H54 (cell line): ENCODE measurements around the gene BORCS5.

Source experiments
- DNase-seq: peaks from one replicate; pipeline ENCODE4 v3.0.0; 2011; ENCODE audit warnings: low spot score, mixed read lengths; ENCODE audit not compliant: insufficient read length
- FAIRE-seq: peaks from 3 replicates; lab custom pipeline; 2011; peaks lifted over from hg19 to GRCh38; lab: Jason Lieb, UNC
- POLR2A ChIP-seq: IDR thresholded peaks from 2 replicates; pipeline ENCODE4 v1.6.1; 2011; ENCODE audit warnings: low read depth, mild to moderate bottlenecking, low read length

BORCS5 gene

GRCh38 chr12:12445165-12445881, 88.4 kb downstream of the BORCS5 start:
- no peak for FAIRE-seq
- no peak for TF ChIP-seq POLR2A
- no peak for DNase-seq

DNA sequence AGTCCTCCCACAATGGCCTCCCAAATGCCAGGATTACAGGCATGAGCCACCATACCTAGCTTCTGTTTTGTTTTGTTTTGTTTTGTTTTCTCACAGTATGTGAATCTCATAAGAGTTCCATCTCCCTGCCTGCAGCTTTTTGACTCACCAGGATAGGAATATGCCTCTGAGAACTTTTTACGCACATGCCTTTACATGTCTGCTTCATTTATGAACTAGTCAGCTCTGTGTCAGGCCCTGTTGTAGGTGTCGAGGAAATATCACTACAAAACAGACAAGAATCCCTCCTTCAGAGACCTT, 89.0 kb downstream of the BORCS5 start:
- FAIRE-seq, result no peak
- TF ChIP-seq POLR2A, result no peak

GRCh38 chr12:12446786-12447185, 89.9 kb downstream of the BORCS5 start:
- no peak for TF ChIP-seq POLR2A
- FAIRE-seq (no peak), DNase-seq (no peak)

More for the DNA sequence above, 89.0 kb downstream of the BORCS5 start:
- DNase-seq, result no peak

DNA sequence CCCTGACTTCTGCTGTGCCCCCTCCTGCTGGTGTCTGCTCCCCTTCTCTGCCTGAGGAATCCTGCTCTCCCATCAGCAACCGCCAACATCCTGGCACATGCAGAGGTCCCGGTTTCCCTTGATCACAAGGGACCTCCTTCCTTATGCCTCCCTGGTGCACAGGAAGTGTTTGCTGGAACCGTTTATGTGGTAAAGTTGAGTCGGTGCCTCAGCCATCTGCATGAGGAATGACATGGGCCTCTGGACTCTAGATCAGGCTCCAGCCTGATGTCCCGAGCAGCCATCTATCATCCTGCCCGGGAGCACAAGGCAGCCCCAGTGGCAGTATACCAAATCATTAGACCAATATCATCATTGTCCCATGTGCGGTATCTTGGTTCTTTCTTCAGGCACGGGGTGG, 90.4 kb downstream of the BORCS5 start:
- no peak for DNase-seq
- no peak for TF ChIP-seq POLR2A
- FAIRE-seq, result no peak

DNA sequence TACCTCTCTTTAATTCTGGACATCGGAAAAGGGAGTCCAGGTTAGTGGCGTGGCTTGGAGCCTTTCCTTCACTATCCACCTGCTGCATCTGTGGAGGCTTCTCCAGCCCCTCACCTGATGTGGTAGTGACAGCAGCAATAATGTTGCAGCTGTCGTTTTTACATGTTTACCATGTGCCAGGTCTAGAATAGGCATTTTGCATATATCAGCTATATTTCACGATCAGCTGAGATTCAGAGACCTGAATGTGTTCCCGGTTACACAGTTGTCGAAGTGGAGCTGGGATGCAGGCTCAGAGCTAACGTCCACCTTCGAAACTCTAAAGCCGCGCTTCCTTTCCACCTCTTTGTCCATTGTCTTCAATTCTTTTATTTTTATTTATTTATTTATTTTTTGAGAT, 91.0 kb downstream of the BORCS5 start:
- FAIRE-seq (no peak), DNase-seq (no peak)

DNA sequence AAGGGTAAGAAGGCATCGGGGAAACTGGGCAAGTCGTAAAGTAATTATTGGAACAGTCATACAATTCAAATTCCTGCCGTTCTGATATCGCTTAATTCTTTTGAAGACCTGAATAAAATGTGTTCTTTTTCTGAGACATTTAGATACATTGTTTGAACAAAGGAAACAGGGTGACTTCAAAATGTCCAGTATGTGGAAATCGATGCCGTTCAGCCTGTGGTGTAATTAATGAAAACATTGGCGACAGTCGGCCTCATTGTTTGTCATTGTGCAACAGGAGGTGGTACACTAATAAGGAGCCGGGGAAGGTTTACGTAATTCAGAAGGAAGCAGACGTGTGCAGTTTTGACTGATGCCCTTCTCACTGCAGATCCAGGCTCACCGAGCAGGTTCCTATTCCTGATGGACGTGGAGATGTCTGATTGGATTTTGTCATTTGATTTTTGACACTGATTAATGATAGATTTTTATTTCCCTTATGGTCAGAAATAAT, 92.7 kb downstream of the BORCS5 start:
- FAIRE-seq, result no peak
- no peak for DNase-seq
- TF ChIP-seq POLR2A, result no peak

More for the DNA sequence above, 91.0 kb downstream of the BORCS5 start:
- no peak for TF ChIP-seq POLR2A

- no peak for DNase-seq
- TF ChIP-seq POLR2A, result no peak
- FAIRE-seq, result no peak
Measured at GRCh38 chr12:12450043-12450471, 93.2 kb downstream of the BORCS5 start.

- FAIRE-seq, result no peak
- no peak for TF ChIP-seq POLR2A
- DNase-seq, result no peak
Measured at GRCh38 chr12:12451098-12451497, 94.2 kb downstream of the BORCS5 start.

DNA sequence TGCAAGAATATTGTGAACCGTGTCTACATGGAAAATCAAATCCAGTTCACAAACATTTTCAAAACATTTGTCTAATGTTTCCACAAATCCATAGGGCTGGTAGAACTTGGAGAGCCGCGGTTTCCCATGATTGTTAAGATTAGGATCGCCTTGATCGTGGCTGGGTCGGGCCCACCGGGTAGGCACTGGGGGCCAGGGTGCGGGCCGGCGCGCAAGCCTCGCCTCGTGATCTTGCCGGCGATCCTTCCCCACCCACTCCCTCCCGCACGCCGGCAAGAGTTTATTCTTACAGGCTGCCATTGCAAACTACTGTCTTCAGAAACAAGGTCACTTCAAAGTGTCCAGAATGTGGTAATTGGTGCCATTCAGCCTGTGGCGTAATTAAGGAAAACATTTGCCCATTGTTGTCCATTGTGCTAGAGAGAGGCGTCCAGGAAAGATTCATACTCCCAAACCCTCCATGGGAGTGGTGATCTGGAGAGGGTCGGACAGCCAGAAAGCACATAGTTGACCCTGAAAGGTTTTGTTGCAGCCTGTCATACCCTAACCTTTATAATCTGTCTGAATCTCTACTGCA, 95.5 kb downstream of the BORCS5 start:
- FAIRE-seq, result no peak
- DNase-seq, result no peak
- TF ChIP-seq POLR2A, result no peak

GRCh38 chr12:12453635-12454034, 96.8 kb downstream of the BORCS5 start:
- DNase-seq (no peak), FAIRE-seq (no peak)
- no peak for TF ChIP-seq POLR2A

DNA sequence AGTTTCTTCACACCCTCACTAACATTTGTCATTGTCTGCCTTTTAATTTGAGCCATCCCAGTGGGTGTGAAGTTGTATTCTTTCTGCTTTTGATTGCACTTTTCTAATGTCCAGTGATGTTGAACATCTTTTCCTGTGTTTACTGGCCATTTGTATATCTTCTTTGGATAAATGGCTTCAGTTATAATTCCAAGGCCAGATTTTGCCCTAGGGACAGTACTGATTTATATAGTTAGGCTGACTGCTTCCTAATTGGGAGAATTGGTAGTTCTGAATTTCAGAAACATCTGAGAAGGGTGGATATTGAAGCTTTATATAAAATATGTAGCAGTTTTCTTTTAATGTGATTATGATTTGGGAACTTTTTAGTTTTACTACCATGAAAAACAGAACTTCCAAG, 97.4 kb downstream of the BORCS5 start:
- no peak for DNase-seq

DNA sequence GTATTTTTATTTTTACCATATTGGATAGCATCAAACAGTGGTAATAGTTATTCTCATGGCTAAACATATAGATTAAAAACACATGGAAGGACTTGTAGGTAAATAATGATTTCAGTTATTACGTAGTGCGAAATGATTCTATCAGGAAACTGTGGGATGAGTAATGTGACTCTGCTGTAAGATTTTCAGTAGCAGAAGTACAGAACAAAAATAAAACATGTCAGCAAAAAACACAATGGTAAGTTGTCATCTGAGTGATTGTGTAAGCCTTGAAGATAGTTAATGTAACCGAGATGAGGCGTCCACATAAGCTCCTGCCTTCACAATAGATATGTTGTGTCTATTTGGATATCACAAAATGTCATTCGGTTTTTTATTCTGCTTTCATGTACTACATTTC, 99.8 kb downstream of the BORCS5 start:
- no peak for FAIRE-seq
- no peak for TF ChIP-seq POLR2A
- no peak for DNase-seq

More for the DNA sequence above, 97.4 kb downstream of the BORCS5 start:
- TF ChIP-seq POLR2A, result no peak
- FAIRE-seq, result no peak

GRCh38 chr12:12460935-12461922, 104.4 kb downstream of the BORCS5 start:
- FAIRE-seq (no peak), DNase-seq (no peak)
- no peak for TF ChIP-seq POLR2A

DNA sequence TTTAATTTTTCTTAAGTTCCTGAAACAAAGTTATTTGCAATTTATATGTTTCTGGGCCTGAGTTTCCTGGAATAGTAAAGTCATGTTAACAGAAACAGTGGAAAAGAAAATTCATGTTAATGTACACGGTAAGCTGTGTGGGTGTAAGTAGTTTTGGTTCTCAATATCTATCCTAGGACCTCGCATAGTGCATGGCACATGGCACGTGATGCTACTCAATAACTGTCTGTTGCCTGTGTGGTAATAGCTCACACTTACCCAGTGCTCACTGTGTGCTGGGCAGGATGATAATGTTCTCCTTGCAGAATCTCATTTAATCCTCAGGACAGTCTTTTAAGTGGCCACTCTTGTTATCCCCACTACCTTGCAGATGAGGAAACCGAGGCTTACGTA, 105.0 kb downstream of the BORCS5 start:
- FAIRE-seq, result no peak
- no peak for DNase-seq
- TF ChIP-seq POLR2A, result no peak
